ENCODE measurements around the gene GHDC.

DNA sequence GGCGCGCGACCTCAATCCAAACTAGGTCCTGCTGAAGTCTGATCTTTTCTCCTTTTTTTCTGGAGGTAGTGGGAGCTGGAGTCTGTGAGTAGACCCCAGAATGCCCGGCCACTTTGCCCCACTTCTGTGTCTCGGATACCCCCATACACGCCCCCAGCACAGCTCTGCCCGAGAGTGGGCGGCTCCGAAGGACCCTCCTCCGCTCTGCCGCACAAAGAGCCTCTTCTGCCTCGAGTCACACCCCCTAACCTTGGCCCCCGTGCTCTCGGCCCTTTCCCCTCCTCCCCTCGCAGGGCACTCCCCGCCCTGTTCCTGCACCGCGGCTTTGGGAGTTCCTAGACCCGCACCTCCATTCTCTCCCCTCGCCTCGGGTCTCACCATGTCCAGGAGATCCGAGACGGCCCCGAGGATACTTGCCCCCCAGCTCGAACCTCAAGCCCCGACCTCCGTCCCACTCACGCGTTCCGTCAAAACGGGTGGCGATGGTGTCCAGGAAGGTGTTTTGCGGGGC, 13.8 kb downstream of the GHDC start:
- TF ChIP-seq POLR2A (IDR thresholded peaks at IDR 0.05; ENCODE audit: low read length): no peak
- TF ChIP-seq GATA1 (IDR thresholded peaks at IDR 0.05; ENCODE audit: low read depth, low read length): no peak

All from erythroblast (primary cell).